ENCODE data around the gene HDAC7.
A peak's percentile ranks its signal among the peaks of the same experiment; 100 is the strongest.

HDAC7 gene

GRCh38 chr12:47757840-47758583 lies 61.7 kb downstream of the HDAC7 start:
- TF ChIP-seq YY1 (IDR thresholded peaks at IDR 0.05; ENCODE audit: low read depth) (peak; percentile 19; the same call in 1 of the 2 replicates), ZBTB7A (IDR thresholded peaks at IDR 0.05; ENCODE audit: low read depth) (no peak; the same call in 1 of the 2 replicates), RAD21 (IDR thresholded peaks at IDR 0.05; ENCODE audit: low read depth) (no peak), NFIC (IDR thresholded peaks at IDR 0.05) (no peak; the same call in 1 of the 2 replicates), TEAD4 (IDR thresholded peaks at IDR 0.05) (peak; percentile 3; the same call in 1 of the 2 replicates), CEBPB (IDR thresholded peaks at IDR 0.05) (no peak), EGR1 (IDR thresholded peaks at IDR 0.05) (no peak), TCF12 (IDR thresholded peaks at IDR 0.05; ENCODE audit: low read depth) (no peak; the same call in 1 of the 2 replicates), FOXM1 (IDR thresholded peaks at IDR 0.05; ENCODE audit: borderline replicate concordance, low read depth) (no peak), EP300 (IDR thresholded peaks at IDR 0.05; ENCODE audit: borderline replicate concordance) (no peak), REST (IDR thresholded peaks at IDR 0.05; ENCODE audit: low read depth) (no peak), CREB1 (IDR thresholded peaks at IDR 0.05; ENCODE audit: low read depth) (no peak), MAX (IDR thresholded peaks at IDR 0.05) (0 out of 2 replicates have a peak, but pooled peaks have one; percentile 1)

GRCh38 chr12:47757364-47757839 lies 62.3 kb downstream of the HDAC7 start:
- peak; percentile 91 for TF ChIP-seq EGR1 (IDR thresholded peaks at IDR 0.05)
- TF ChIP-seq CREB1 (IDR thresholded peaks at IDR 0.05; ENCODE audit: low read depth): no peak
- TF ChIP-seq FOXM1 (IDR thresholded peaks at IDR 0.05; ENCODE audit: borderline replicate concordance, low read depth): no peak

- peak; percentile 100 for TF ChIP-seq EP300 (IDR thresholded peaks at IDR 0.05; ENCODE audit: borderline replicate concordance)
- peak; percentile 16; the same call in 1 of the 2 replicates for TF ChIP-seq TAF1 (IDR thresholded peaks at IDR 0.05; ENCODE audit: low read depth)
- TF ChIP-seq ZBTB7A (IDR thresholded peaks at IDR 0.05; ENCODE audit: low read depth): peak; percentile 95
- peak; percentile 98 for TF ChIP-seq FOXM1 (IDR thresholded peaks at IDR 0.05; ENCODE audit: borderline replicate concordance, low read depth)
- TF ChIP-seq CEBPB (IDR thresholded peaks at IDR 0.05): peak; percentile 60; the same call in 1 of the 2 replicates
- peak; percentile 99 for TF ChIP-seq NFIC (IDR thresholded peaks at IDR 0.05)
- no peak for TF ChIP-seq YY1 (IDR thresholded peaks at IDR 0.05; ENCODE audit: low read depth)
- peak; percentile 83; the same call in 1 of the 2 replicates for TF ChIP-seq MAX (IDR thresholded peaks at IDR 0.05)
- peak; percentile 39; the same call in 1 of the 2 replicates for TF ChIP-seq EGR1 (IDR thresholded peaks at IDR 0.05)
- TF ChIP-seq REST (IDR thresholded peaks at IDR 0.05; ENCODE audit: low read depth): no peak; the same call in 1 of the 2 replicates
- TF ChIP-seq CREB1 (IDR thresholded peaks at IDR 0.05; ENCODE audit: low read depth): no peak
- TF ChIP-seq USF1 (IDR thresholded peaks at IDR 0.05): peak; percentile 71
- peak; percentile 97 for TF ChIP-seq TEAD4 (IDR thresholded peaks at IDR 0.05)
- peak; percentile 99 for TF ChIP-seq TCF12 (IDR thresholded peaks at IDR 0.05; ENCODE audit: low read depth)
- peak; percentile 22; the same call in 1 of the 2 replicates for TF ChIP-seq RAD21 (IDR thresholded peaks at IDR 0.05; ENCODE audit: low read depth)
Measured at GRCh38 chr12:47755655-47756562, 63.8 kb downstream of the HDAC7 start.

- TF ChIP-seq TEAD4 (IDR thresholded peaks at IDR 0.05) (peak; percentile 73), CEBPB (IDR thresholded peaks at IDR 0.05) (no peak), TCF12 (IDR thresholded peaks at IDR 0.05; ENCODE audit: low read depth) (peak; percentile 93), EP300 (IDR thresholded peaks at IDR 0.05; ENCODE audit: borderline replicate concordance) (peak; percentile 90), USF1 (IDR thresholded peaks at IDR 0.05) (peak; percentile 36; the same call in 1 of the 2 replicates), NFIC (IDR thresholded peaks at IDR 0.05) (peak; percentile 98), YY1 (IDR thresholded peaks at IDR 0.05; ENCODE audit: low read depth) (peak; percentile 59; the same call in 1 of the 2 replicates), MAX (IDR thresholded peaks at IDR 0.05) (peak; percentile 91), CREB1 (IDR thresholded peaks at IDR 0.05; ENCODE audit: low read depth) (no peak)
Measured at GRCh38 chr12:47754881-47755280, 64.8 kb downstream of the HDAC7 start.
